GM21390 (cell line): ENCODE data around the gene C5orf52.
"Not testable (repeated sequence)": the region's sequence is repeated elsewhere in the genome, so short reads cannot be mapped to it uniquely, and the experiment has no call there.

Source experiments
- ATAC-seq: cut with Tn5 transposase; IDR thresholded peaks from one replicate; pipeline ENCODE4 v1.9.1; 2021; ENCODE audit not compliant: unreplicated experiment

C5orf52 gene

DNA sequence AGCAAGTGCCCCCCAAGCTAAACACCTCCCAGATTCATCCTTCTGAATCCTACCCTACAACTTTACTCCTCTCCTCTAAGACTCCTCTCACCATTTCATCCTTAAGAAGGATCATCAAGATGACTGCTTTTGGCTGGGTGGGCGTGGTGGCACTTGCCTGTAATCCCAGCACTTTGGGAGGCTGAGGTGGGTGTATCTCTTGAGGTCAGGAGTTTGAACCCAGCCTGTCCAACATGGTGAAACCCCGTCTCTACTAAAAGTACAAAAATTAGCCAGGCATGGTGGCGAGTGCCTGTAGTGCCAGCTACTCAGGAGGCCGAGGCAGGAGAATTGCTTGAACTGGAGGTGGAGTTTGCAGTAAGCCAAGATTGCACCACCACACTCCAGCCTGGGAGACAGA lies 3.0 kb downstream of the C5orf52 start:
- ATAC-seq, result not testable (repeated sequence)

GRCh38 chr5:157677931-157678330 lies 6.6 kb downstream of the C5orf52 start:
- no peak for ATAC-seq

DNA sequence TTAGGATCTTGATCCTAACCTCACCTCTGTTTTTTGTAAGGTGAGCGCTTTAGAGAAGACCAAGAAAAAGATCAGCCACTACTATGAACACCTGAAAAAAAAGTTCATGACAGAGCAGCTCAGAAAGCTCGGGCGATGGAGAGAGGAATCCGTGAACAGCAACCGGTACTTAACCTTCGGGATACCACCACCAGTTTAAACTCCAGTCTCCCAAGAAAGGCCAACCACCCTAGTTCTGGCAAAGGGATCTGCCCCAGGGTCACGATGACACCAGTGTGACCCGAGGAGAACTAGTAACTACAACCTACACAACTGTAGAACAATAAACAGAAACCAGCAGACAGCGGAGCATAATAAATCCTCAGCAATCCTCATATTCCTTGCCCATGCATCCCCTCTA lies 8.5 kb downstream of the C5orf52 start:
- ATAC-seq, result no peak

DNA sequence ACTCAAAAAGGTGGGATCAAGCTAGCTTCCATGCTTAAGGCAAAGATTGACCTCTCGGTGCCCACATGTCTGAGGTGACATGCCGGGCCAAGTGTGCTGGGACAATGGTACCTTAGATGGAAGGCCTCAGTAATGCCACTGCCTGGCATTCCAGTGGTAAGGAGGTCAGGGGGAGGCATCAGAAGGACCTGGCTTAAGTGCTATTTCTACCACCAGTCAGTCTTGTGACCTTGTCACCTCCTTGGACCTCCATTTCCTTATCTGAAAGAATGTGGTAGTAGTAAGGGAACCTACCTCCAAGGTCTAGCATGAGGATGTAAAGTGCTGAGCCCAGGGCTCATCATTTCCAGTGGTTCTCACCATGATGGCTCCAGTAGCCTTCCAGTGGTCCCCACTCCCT lies 8.9 kb downstream of the C5orf52 start:
- ATAC-seq, result no peak

- ATAC-seq, result no peak
These were observed 9.7 kb downstream of the C5orf52 start for GRCh38 chr5:157681048-157681447.

DNA sequence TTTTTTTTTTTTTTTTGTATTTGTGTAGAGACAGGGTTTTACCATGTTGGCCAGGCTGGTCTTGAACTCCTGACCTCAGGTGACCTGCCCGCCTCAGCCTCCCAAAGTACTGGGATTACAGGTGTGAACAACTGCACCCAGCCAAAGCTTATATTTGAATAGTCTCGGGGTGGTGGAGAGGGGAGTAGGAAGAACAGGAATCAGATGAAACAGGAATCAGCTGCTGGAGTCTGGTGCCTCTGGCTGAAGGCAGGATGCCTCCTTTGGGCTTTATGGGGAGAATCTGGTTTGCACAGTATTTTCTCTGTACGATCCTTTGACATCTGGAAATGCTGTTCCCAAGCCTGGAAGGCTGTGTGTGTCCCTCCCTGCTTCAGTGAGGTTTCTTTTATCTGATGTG lies 10.9 kb downstream of the C5orf52 start:
- no peak for ATAC-seq

DNA sequence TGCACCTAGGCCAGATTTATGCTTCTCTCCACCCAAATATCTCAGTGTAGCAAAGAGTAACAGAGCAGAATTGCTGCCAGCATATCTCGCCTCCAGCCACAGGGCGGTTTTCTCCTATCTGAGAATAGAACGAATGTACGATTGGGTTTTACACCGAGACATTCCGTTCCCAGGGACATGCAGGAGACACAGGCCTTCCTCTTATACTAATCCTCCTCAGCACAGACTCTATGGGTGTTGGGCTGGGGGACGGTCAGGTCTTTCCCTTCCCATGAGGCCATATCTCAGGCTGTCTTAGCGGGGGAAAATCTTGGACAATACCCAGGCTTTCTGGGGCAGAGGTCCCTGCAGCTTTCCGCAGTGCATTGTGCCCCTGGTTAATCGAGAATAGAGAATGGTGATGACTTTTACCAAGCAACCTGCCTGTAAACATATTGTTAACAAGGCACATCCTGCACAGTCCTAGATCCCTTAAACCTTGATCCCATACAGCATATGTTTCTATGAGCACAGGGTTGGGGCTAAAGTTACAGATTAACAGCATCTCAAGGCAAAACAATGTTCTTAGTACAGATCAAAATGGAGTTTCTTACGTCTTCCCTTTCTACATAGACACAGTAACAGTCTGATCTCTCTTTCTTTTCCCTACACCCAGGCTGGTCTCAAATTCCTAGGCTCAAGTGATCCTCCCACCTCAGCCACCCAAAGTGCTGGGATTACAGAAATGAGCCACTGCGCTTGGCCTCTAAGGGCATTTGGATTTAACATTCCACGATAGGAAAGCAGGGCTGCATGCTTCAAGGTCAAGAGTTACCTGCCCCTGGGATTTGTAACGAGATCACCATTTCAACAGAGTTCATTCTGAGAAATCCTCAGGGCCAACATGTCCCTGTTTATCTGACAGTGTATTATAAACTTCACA lies 15.2 kb downstream of the C5orf52 start:
- not testable (repeated sequence) for ATAC-seq

- no peak for ATAC-seq
These were observed 15.8 kb downstream of the C5orf52 start for GRCh38 chr5:157687198-157687554.

GRCh38 chr5:157689942-157690689 lies 18.8 kb downstream of the C5orf52 start:
- ATAC-seq, result no peak

GRCh38 chr5:157690690-157691433 lies 19.5 kb downstream of the C5orf52 start:
- ATAC-seq, result no peak

DNA sequence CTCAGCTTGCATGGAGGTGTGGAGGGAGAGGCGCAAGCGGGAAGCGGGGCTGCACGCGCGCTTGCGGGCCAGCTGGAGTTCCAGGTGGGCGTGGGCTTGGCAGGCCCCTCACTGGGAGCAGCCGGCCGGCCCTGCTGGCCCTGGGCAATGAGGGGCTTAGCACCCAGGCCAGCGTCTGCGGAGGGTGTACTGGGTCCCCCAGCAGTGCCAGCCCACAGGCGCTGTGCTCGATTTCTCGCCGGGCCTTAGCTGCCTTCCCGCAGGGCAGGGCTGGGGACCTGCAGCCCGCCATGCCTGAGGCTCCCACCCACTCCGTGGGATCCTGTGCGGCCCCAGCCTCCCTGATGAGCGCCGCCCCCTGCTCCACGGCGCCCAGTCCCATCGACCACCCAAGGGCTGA lies 22.5 kb downstream of the C5orf52 start:
- ATAC-seq, result not testable (repeated sequence)

GRCh38 chr5:157696154-157696553 lies 24.8 kb downstream of the C5orf52 start:
- ATAC-seq, result not testable (repeated sequence)

- not testable (repeated sequence) for ATAC-seq
These were observed 27.3 kb downstream of the C5orf52 start for GRCh38 chr5:157698674-157699073.

DNA sequence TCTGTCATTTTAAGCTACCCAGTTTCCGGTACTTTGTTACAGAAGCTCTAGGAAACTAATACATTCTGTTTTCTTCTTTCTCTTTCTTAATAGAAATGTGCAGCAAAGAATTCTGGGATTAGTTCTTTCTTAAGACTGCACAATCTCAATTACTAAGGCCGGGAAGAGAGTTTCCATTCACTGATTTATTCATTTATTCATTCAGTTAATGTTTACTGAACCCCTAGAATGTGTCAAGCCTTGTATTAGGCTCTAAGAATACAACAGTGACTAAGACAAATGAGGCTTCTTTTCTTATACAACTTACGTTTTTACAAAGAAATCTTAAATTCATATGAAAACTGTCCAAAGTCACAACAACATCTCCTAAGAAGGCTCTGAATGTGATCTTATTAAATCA lies 32.4 kb downstream of the C5orf52 start:
- no peak for ATAC-seq

DNA sequence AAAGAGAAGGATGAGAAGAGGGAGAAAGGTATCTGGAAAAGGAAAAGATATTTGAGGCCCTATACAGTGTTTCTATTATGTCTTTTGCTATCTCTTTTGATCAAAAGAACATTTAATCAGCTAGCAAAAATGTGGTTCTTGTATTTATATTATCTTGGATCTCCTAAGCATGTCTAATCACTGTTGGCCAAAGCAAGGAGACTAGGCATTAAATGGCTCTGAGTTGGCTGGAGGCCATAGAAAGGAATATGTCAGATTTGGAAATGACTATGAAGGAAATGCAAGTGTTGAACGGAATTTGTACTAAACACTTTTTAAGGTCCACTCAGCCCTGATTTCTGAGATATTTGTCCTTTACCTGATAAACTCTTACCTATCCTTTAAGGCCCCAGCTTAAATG lies 37.5 kb downstream of the C5orf52 start:
- no peak for ATAC-seq

GRCh38 chr5:157709346-157709745 lies 38.0 kb downstream of the C5orf52 start:
- no peak for ATAC-seq

DNA sequence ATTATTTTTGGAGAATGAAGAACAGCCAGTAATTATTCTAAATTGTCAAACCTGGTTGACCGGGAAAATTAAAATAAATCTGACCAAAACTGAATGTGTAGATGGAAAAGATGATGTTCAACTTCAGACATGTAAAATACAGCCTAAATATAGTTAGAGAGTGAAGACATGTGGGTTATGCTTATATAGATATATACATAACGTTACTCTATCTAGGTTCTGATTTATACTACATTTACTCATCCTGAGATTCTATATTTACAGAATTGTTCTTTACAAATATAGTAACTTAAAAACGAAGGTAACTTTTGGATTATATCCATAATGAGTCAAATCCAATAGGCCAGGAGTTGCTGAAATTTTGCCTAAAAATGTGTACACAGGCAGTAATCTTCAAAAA lies 39.1 kb downstream of the C5orf52 start:
- no peak for ATAC-seq

- no peak for ATAC-seq
These were observed 39.5 kb downstream of the C5orf52 start for GRCh38 chr5:157710882-157711281.

DNA sequence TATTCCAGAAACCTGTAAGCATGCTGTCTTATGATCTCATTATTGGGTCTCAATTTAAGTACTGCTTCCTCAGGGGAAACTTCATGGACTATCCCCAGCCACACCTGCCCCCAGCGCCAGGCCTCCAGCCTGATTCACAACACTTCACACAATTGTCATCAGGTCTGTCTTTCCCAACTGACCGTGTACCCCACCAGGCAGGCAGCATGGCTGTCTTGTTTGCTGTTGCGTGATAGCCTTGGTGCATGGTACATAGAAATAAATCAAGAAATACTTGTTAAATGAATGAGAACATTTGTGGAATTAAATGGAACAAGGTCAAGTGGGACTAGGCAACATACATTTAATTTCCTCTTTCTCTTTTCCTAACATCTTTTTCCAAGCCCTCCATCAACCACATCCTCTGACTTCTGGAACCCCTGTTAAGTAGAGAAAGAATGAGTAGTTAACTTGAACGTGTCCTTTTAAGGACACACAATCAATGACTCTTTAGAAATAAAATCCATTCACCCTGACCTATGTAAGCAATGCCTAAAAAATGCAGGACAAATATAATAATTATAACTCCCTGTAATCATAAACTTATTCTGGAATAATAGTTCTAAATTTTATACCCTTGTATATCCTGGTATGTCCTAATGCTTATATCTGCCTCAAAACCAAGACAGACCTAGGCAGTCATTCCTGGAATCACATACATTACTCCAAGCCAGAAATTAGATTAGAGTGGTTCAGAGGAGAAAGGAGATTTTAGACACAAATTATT lies 42.7 kb downstream of the C5orf52 start:
- ATAC-seq, result no peak

- no peak for ATAC-seq
These were observed 43.2 kb downstream of the C5orf52 start for GRCh38 chr5:157714596-157714864.

DNA sequence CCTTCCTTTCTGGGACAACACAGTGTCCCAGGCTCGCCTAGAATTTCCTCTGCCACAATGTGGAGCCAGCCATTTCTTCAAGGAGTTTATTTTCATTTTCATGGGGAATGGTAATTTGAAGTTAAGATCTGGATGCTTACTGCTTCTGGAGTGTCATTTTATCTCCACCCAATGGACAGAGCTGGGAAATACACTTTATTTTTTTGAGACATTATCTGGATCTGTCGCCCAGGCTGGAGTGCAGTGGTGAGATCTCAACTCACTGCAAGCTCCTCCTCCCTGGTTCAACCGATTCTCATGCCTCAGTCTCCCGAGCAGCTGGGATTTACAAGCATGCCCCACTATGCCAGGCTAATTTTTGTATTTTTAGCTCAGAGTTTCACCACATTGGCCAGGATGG lies 47.2 kb downstream of the C5orf52 start:
- peak; percentile 79 for ATAC-seq
